ENCODE results near the gene INPP5F. TPM values are rescaled to one million over a fixed set of nuclear protein-coding genes. Genes with fewer than 3 reads are reported as not detected.

INPP5F gene
- total and polyA plus RNA-seq, 2 experiments from 2014 or later, result 41.4 to 86.0 TPM

DNA sequence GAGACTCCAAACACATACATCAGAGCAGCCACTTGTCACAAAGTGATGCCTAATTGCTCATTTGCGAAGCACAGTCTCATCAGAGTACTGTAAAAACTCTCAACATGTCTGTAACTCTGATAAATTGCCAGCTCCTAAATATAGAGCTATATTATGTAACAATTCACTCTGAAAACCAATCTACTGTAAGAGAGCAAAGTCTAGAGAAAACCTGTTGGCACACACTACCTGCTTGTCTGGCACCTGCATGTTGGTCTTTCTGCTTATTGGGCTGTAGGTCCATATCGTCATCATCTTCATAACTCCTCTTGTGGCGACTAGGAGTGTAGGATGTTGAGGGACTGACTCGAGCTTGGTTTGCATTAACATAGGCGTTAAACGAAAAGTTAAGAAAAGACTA lies 127.0 kb downstream of the INPP5F start:
- H3K4me1 Mint-ChIP-seq, result no peaks in the 10 kb centered on the region
- ATAC-seq (no peak), DNase-seq (ENCODE audit: low spot score) (no peak)
- peaks cover 6% of the 10 kb centered on the region for H3K79me2 ChIP-seq (replicated peaks; ENCODE audit: insufficient read depth)
- H3K9me3 Mint-ChIP-seq, result no peaks in the 10 kb centered on the region
- no peak overlapping the region for H3K27ac ChIP-seq (ENCODE audit: low read depth)
- H3K4me3 Mint-ChIP-seq, result no peak overlapping the region
- no peak overlapping the region for H3K4me2 ChIP-seq
- no peaks in the 10 kb centered on the region for H4K20me1 ChIP-seq (replicated peaks; ENCODE audit: insufficient read depth)
- no peaks in the 10 kb centered on the region for H3K4me1 ChIP-seq (ENCODE audit: insufficient read depth)
- no peaks in the 10 kb centered on the region for H3F3A ChIP-seq (replicated peaks; ENCODE audit: low read depth)
- TF ChIP-seq, protein P1, sequence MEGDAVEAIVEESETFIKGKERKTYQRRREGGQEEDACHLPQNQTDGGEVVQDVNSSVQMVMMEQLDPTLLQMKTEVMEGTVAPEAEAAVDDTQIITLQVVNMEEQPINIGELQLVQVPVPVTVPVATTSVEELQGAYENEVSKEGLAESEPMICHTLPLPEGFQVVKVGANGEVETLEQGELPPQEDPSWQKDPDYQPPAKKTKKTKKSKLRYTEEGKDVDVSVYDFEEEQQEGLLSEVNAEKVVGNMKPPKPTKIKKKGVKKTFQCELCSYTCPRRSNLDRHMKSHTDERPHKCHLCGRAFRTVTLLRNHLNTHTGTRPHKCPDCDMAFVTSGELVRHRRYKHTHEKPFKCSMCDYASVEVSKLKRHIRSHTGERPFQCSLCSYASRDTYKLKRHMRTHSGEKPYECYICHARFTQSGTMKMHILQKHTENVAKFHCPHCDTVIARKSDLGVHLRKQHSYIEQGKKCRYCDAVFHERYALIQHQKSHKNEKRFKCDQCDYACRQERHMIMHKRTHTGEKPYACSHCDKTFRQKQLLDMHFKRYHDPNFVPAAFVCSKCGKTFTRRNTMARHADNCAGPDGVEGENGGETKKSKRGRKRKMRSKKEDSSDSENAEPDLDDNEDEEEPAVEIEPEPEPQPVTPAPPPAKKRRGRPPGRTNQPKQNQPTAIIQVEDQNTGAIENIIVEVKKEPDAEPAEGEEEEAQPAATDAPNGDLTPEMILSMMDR (conservative IDR thresholded peaks at IDR 0.05; ENCODE audit: low read depth in 2 of 2), result no peak
- no peak overlapping the region for H3K27ac Mint-ChIP-seq
- no peak overlapping the region for H3K4me3 ChIP-seq
- no peaks in the 10 kb centered on the region for H3K9me2 ChIP-seq (ENCODE audit: insufficient read depth)
- H3K27me3 Mint-ChIP-seq (ENCODE audit: insufficient read depth, low read depth, poor library complexity), result peaks cover 1% of the 10 kb centered on the region
- H2AFZ ChIP-seq, result no peak overlapping the region
- peaks cover 27% of the 10 kb centered on the region for H3K36me3 ChIP-seq (ENCODE audit: insufficient read depth)
- H3K36me3 Mint-ChIP-seq (ENCODE audit: low read depth), result peaks cover 70% of the 10 kb centered on the region
- no peaks in the 10 kb centered on the region for H3K27me3 ChIP-seq (ENCODE audit: insufficient read depth)

DNA sequence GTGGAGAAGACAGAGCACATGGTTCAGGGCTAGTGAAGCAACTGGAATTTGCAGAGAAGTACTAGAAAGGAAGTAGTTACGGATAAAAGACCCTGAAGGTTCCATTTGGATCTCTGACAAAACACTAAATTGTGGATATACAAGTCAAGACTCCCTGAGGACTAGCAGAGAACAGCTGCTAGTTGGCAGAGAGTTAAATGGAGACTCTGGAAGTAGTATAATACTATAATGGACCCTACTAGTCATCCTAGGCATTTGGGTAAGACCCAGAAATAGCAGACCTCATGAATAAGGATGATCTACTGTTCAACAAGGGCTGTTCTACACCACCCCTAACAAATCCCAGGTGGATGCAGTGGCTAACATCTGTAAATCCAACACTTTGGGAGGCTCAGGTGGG lies 127.7 kb downstream of the INPP5F start:
- H3K4me2 ChIP-seq, result no peak overlapping the region
- no peak overlapping the region for H3K4me3 ChIP-seq
- no peak for DNase-seq (ENCODE audit: low spot score)
- peaks cover 1% of the 10 kb centered on the region for H3K27me3 Mint-ChIP-seq (ENCODE audit: insufficient read depth, low read depth, poor library complexity)
- H2AFZ ChIP-seq, result no peak overlapping the region
- no peaks in the 10 kb centered on the region for H3F3A ChIP-seq (replicated peaks; ENCODE audit: low read depth)
- H3K4me3 Mint-ChIP-seq, result no peak overlapping the region
- H3K27ac ChIP-seq (ENCODE audit: low read depth), result no peak overlapping the region
- H3K27me3 ChIP-seq (ENCODE audit: insufficient read depth), result no peaks in the 10 kb centered on the region
- H3K79me2 ChIP-seq (replicated peaks; ENCODE audit: insufficient read depth), result peaks cover 14% of the 10 kb centered on the region
- no peak overlapping the region for H3K27ac Mint-ChIP-seq
- no peaks in the 10 kb centered on the region for H3K4me1 ChIP-seq (ENCODE audit: insufficient read depth)
- TF ChIP-seq, protein P1 (conservative IDR thresholded peaks at IDR 0.05; ENCODE audit: low read depth in 2 of 2), result no peak
- TF ChIP-seq, protein P2, sequence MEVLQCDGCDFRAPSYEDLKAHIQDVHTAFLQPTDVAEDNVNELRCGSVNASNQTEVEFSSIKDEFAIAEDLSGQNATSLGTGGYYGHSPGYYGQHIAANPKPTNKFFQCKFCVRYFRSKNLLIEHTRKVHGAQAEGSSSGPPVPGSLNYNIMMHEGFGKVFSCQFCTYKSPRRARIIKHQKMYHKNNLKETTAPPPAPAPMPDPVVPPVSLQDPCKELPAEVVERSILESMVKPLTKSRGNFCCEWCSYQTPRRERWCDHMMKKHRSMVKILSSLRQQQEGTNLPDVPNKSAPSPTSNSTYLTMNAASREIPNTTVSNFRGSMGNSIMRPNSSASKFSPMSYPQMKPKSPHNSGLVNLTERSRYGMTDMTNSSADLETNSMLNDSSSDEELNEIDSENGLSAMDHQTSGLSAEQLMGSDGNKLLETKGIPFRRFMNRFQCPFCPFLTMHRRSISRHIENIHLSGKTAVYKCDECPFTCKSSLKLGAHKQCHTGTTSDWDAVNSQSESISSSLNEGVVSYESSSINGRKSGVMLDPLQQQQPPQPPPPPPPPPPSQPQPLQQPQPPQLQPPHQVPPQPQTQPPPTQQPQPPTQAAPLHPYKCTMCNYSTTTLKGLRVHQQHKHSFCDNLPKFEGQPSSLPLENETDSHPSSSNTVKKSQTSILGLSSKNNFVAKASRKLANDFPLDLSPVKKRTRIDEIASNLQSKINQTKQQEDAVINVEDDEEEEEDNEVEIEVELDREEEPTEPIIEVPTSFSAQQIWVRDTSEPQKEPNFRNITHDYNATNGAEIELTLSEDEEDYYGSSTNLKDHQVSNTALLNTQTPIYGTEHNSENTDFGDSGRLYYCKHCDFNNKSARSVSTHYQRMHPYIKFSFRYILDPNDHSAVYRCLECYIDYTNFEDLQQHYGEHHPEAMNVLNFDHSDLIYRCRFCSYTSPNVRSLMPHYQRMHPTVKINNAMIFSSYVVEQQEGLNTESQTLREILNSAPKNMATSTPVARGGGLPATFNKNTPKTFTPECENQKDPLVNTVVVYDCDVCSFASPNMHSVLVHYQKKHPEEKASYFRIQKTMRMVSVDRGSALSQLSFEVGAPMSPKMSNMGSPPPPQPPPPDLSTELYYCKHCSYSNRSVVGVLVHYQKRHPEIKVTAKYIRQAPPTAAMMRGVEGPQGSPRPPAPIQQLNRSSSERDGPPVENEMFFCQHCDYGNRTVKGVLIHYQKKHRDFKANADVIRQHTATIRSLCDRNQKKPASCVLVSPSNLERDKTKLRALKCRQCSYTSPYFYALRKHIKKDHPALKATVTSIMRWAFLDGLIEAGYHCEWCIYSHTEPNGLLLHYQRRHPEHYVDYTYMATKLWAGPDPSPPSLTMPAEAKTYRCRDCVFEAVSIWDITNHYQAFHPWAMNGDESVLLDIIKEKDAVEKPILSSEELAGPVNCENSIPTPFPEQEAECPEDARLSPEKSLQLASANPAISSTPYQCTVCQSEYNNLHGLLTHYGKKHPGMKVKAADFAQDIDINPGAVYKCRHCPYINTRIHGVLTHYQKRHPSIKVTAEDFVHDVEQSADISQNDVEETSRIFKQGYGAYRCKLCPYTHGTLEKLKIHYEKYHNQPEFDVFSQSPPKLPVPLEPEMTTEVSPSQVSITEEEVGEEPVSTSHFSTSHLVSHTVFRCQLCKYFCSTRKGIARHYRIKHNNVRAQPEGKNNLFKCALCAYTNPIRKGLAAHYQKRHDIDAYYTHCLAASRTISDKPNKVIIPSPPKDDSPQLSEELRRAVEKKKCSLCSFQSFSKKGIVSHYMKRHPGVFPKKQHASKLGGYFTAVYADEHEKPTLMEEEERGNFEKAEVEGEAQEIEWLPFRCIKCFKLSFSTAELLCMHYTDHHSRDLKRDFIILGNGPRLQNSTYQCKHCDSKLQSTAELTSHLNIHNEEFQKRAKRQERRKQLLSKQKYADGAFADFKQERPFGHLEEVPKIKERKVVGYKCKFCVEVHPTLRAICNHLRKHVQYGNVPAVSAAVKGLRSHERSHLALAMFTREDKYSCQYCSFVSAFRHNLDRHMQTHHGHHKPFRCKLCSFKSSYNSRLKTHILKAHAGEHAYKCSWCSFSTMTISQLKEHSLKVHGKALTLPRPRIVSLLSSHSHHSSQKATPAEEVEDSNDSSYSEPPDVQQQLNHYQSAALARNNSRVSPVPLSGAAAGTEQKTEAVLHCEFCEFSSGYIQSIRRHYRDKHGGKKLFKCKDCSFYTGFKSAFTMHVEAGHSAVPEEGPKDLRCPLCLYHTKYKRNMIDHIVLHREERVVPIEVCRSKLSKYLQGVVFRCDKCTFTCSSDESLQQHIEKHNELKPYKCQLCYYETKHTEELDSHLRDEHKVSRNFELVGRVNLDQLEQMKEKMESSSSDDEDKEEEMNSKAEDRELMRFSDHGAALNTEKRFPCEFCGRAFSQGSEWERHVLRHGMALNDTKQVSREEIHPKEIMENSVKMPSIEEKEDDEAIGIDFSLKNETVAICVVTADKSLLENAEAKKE (CRISPR knock-in tag; IDR thresholded peaks at IDR 0.05), result no peak
- TF ChIP-seq EZH2phosphoT487 (IDR thresholded peaks at IDR 0.05; ENCODE audit: unreplicated experiment) (no peak), ZNF114 (CRISPR knock-in tag; IDR thresholded peaks at IDR 0.05) (no peak)
- no peaks in the 10 kb centered on the region for H4K20me1 ChIP-seq (replicated peaks; ENCODE audit: insufficient read depth)
- H3K9me3 Mint-ChIP-seq, result no peaks in the 10 kb centered on the region
- ATAC-seq, result no peak
- H3K9me2 ChIP-seq (ENCODE audit: insufficient read depth), result no peaks in the 10 kb centered on the region
- H3K36me3 Mint-ChIP-seq (ENCODE audit: low read depth), result peaks cover 65% of the 10 kb centered on the region
- H3K4me1 Mint-ChIP-seq, result no peaks in the 10 kb centered on the region
- H3K36me3 ChIP-seq (ENCODE audit: insufficient read depth), result peaks cover 27% of the 10 kb centered on the region
